KMS-11 (cell line): Measurements from ENCODE around the gene ISYNA1.

Experiments used
- H2AFZ ChIP-seq: fragments of 200-600 bp; sonication (generic); 2 replicates; pipeline ENCODE4 v1.6.1; 2016; ENCODE audit warnings: antibody characterized with exemption, mixed run types, low read depth
- H3K27ac ChIP-seq: fragments of 200-600 bp; sonication (generic); 2 replicates; pipeline ENCODE4 v1.6.1; 2016; ENCODE audit warnings: mild to moderate bottlenecking, mixed run types
- H3K27me3 ChIP-seq: fragments of 200-600 bp; sonication (generic); 2 replicates; pipeline ENCODE4 v1.6.1; 2017; ENCODE audit warnings: mild to moderate bottlenecking, low read depth, mixed run types, moderate library complexity; ENCODE audit not compliant: insufficient read depth
- H3K36me3 ChIP-seq: fragments of 200-600 bp; sonication (generic); 2 replicates; pipeline ENCODE4 v1.6.1; 2017; ENCODE audit warnings: mild to moderate bottlenecking, mixed run types; ENCODE audit not compliant: insufficient read depth
- H3K4me1 ChIP-seq: fragments of 200-600 bp; sonication (generic); 2 replicates; pipeline ENCODE4 v1.6.1; 2016; ENCODE audit warnings: mild to moderate bottlenecking, low read depth, mixed run types; ENCODE audit not compliant: poor library complexity, severe bottlenecking
- H3K4me2 ChIP-seq: fragments of 200-600 bp; sonication (generic); 2 replicates; pipeline ENCODE4 v1.7.0; 2016; ENCODE audit warnings: mild to moderate bottlenecking, mixed run types
- H3K4me3 ChIP-seq: fragments of 200-600 bp; sonication (generic); IDR thresholded peaks from 2 replicates; pipeline ENCODE4 v1.6.1; 2017; ENCODE audit warnings: low read depth, low read length, mixed read lengths; ENCODE audit not compliant: insufficient read depth
- H3K79me2 ChIP-seq: fragments of 200-600 bp; sonication (generic); 2 replicates; pipeline ENCODE4 v1.6.1; 2016; ENCODE audit warnings: low read depth, mixed run types; ENCODE audit not compliant: insufficient read depth
- H3K9ac ChIP-seq: fragments of 200-600 bp; sonication (generic); 2 replicates; pipeline ENCODE4 v1.6.1; 2016; ENCODE audit warnings: mild to moderate bottlenecking, mixed run types
- H4K20me1 ChIP-seq: fragments of 200-600 bp; sonication (generic); 2 replicates; pipeline ENCODE4 v1.6.1; 2016; ENCODE audit warnings: mild to moderate bottlenecking, mixed run types; ENCODE audit not compliant: insufficient read depth
- TF ChIP-seq, protein P1 (sequence below): fragments of 200-600 bp; sonication (generic); conservative IDR thresholded peaks from 2 replicates; pipeline ENCODE4 v1.6.1; 2017; ENCODE audit warnings: low read depth, mild to moderate bottlenecking, antibody characterized with exemption, low read length, moderate library complexity, mixed read lengths

The ISYNA1 gene

DNA sequence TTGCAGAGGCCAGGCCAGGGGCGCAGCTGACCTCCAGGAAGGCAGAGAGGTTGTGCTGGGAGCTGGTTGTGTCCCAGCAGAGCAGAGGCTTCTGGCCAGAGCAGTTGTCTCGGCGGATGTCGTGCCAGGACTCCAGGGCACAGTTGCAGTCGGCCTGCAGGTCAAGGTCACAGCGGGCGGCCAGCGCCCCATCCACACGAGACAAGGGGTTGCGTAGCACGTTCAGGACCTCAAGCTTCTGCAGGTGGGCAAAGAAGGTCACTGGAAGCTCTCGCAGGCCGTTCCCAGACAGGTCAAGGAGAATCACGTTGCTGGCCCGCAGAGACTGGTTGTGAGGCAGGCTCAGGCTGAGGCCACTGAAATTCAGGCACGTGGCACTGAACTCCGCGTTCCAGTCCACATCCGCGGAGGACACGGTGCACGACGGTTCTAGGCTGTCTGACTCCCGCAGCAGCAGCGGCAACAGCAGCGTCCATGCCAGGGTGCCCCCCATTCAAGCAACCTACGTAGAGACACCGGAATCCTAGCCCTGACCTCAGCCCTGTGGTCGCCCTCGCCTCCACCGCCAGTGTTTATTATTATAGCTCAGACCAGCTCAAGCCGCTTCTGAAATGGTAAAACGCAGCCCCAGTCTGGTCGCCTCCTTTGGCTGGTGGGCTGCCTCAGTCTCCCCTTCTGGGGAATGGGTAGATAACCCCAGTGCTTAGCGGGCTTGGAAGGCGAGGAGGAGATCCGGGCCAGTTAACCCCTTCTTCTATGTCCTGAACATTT is 41.3 kb downstream of the ISYNA1 start:
- no peak overlapping the region for H2AFZ ChIP-seq
- no peak overlapping the region for H3K9ac ChIP-seq
- H3K27ac ChIP-seq = no peak overlapping the region
- no peak overlapping the region for H3K4me2 ChIP-seq
- peaks cover 70% of the 10 kb centered on the region for H3K27me3 ChIP-seq
- no peaks in the 10 kb centered on the region for H4K20me1 ChIP-seq
- H3K36me3 ChIP-seq = no peaks in the 10 kb centered on the region
- H3K79me2 ChIP-seq = no peaks in the 10 kb centered on the region
- H3K4me1 ChIP-seq = peaks cover 8% of the 10 kb centered on the region
- no peak overlapping the region for H3K4me3 ChIP-seq
- TF ChIP-seq, protein P1, sequence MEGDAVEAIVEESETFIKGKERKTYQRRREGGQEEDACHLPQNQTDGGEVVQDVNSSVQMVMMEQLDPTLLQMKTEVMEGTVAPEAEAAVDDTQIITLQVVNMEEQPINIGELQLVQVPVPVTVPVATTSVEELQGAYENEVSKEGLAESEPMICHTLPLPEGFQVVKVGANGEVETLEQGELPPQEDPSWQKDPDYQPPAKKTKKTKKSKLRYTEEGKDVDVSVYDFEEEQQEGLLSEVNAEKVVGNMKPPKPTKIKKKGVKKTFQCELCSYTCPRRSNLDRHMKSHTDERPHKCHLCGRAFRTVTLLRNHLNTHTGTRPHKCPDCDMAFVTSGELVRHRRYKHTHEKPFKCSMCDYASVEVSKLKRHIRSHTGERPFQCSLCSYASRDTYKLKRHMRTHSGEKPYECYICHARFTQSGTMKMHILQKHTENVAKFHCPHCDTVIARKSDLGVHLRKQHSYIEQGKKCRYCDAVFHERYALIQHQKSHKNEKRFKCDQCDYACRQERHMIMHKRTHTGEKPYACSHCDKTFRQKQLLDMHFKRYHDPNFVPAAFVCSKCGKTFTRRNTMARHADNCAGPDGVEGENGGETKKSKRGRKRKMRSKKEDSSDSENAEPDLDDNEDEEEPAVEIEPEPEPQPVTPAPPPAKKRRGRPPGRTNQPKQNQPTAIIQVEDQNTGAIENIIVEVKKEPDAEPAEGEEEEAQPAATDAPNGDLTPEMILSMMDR = no peak

DNA sequence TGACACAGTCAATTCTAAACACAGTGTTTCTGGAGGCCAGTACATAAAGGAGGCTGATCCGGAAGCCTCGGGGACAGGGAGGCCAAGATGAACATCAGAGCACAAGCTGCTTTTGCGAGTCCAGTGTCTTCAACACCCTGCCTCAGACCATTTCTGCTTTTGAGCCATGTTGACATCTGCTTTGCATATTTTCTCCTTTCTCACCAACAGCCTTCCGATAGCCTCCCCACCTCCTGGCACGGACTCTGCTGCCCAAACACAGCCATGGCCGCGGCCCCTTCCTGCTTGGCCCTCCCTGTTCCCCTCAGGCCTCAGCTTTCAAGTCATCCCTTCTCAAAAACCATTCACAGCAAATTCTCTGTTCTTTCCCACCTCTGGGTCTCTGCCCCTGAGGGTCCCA is 44.1 kb downstream of the ISYNA1 start:
- Histone ChIP-seq H3K27me3 (peaks cover 68% of the 10 kb centered on the region), H3K4me2 (no peak overlapping the region), H3K4me3 (no peak overlapping the region), H3K79me2 (no peaks in the 10 kb centered on the region), H3K9ac (no peak overlapping the region), H2AFZ (no peak overlapping the region), H4K20me1 (no peaks in the 10 kb centered on the region), H3K27ac (no peak overlapping the region), H3K4me1 (peaks cover 3% of the 10 kb centered on the region), H3K36me3 (no peaks in the 10 kb centered on the region)
- TF ChIP-seq, protein P1 = no peak

DNA sequence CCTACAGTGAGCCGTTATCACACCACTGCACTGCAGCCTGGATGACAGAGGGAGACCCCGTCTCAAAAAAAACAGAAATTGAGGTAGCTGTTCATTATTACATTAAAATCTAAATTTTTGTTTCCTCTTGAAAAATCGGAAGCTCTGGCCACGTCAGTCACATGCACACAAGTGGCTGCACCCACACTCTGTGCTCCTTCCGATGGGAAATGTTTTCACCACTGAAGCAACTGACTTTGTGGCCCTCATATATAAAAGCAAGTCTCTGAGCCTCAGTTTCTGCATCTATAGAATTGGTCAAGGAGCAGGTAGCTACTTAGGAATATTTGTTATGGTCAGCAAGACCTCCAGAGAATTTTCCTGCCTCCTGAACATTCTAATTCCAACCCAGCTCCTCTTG is 45.0 kb downstream of the ISYNA1 start:
- Histone ChIP-seq H3K4me3 (no peak overlapping the region), H3K4me2 (no peak overlapping the region), H2AFZ (no peak overlapping the region), H3K36me3 (no peaks in the 10 kb centered on the region), H3K27me3 (peaks cover 60% of the 10 kb centered on the region), H3K27ac (no peak overlapping the region), H3K4me1 (peaks cover 3% of the 10 kb centered on the region), H4K20me1 (no peaks in the 10 kb centered on the region), H3K9ac (no peak overlapping the region), H3K79me2 (no peaks in the 10 kb centered on the region)
- TF ChIP-seq, protein P1 = no peak

DNA sequence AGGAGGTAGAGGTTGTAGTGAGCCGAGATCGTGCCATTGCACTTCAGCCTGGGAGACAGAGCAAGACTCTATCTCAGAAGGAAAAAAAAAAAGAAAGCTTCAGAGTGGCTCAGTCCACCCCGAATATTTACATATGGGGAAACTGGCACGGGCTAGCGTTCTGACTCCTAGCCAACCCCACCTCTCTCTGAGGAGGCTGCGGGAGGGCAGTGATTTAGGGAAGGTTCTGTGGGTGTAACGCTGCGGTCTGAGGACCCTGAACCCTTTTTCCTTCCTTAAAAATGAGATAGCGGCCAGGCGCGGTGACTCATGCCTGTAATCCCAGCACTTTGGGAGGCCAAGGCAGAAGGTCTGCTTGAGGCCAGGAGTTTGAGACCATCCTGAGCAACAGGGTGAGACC is 45.5 kb downstream of the ISYNA1 start:
- no peaks in the 10 kb centered on the region for H3K79me2 ChIP-seq
- TF ChIP-seq, protein P1 = no peak
- H2AFZ ChIP-seq = no peak overlapping the region
- H3K4me1 ChIP-seq = peaks cover 2% of the 10 kb centered on the region
- H3K4me3 ChIP-seq = no peak overlapping the region
- no peaks in the 10 kb centered on the region for H3K36me3 ChIP-seq
- no peaks in the 10 kb centered on the region for H4K20me1 ChIP-seq
- H3K27ac ChIP-seq = no peak overlapping the region
- peaks cover 55% of the 10 kb centered on the region for H3K27me3 ChIP-seq
- no peak overlapping the region for H3K4me2 ChIP-seq
- no peak overlapping the region for H3K9ac ChIP-seq
